AG04450 (cell line): ENCODE data around the gene CALML5. TPM values are rescaled to one million over a fixed set of nuclear protein-coding genes. Genes with fewer than 3 reads are reported as not detected.

Experiments
- CTCF ChIA-PET: fragments of 300-600, 350-600 bp; formaldehyde crosslinking; extraction: SDS; loops from one replicate; lab custom pipeline; 2022; ENCODE audit warnings: antibody characterized with exemption, inconsistent platforms; lab: Charles Lee
- POLR2A ChIA-PET: fragments of 350-600 bp; formaldehyde crosslinking; extraction: SDS; loops from one replicate; lab custom pipeline; 2021; ENCODE audit warnings: antibody characterized with exemption, inconsistent platforms; lab: Yijun Ruan, JAX
- DNase-seq: peaks from one replicate; pipeline ENCODE4 v3.0.0-alpha.2; 2011; ENCODE audit warnings: low read depth, low spot score
- H3K27ac ChIP-seq: one replicate; pipeline ENCODE4 v1.5.1; 2012; ENCODE audit warnings: low read depth, low read length, control low read depth
- H3K27me3 ChIP-seq: one replicate; pipeline ENCODE4 v1.6.0; 2012; ENCODE audit warnings: low read length; ENCODE audit not compliant: control insufficient read depth, insufficient read depth
- H3K4me3 ChIP-seq: 2 replicates; pipeline ENCODE4 v1.5.1; 2011; ENCODE audit warnings: mild to moderate bottlenecking, low read depth, low read length, control low read depth
- H3K9me3 ChIP-seq: 2 replicates; pipeline ENCODE4 v1.5.1; 2012; ENCODE audit warnings: low read length; ENCODE audit not compliant: control insufficient read depth, insufficient read depth
- CTCF ChIP-seq: IDR thresholded peaks from 2 replicates; pipeline ENCODE4 v1.5.1; 2011; ENCODE audit warnings: low read depth, low read length, control low read depth, inconsistent platforms
- polyA plus RNA-seq: library from polyadenylated mRNA; depleted of rRNA; stranded (reverse); fragments of >200 nt; gene quantifications from 2 replicates; pipeline ENCODE4 v1.2.3, GENCODE V29; 2011

Gene CALML5
- polyA plus RNA-seq, 1 experiment = not detected

- Histone ChIP-seq H3K4me3 (no peak overlapping the region), H3K27ac (no peak overlapping the region), H3K27me3 (peaks cover 10% of the 10 kb centered on the region), H3K9me3 (peaks cover 13% of the 10 kb centered on the region; the same call in 1 of the 2 replicates)
- POLR2A ChIA-PET = no interaction called here
- CTCF ChIA-PET = interaction anchor here (0.7 kb wide), 1 partner anchor 79 kb away, joined by 3 read pairs; no protein-coding TSS in a partner anchor
- no peak for TF ChIP-seq CTCF
- DNase-seq = no peak
Observed at GRCh38 chr10:5511885-5512280, 12.5 kb upstream of the CALML5 start.

GRCh38 chr10:5511231-5511884 is 12.0 kb upstream of the CALML5 start:
- ChIA-PET CTCF (interaction anchor here (0.6 kb wide), 1 partner anchor 350 kb away, joined by 5 read pairs; no protein-coding TSS in a partner anchor), POLR2A (no interaction called here)
- H3K4me3 ChIP-seq = no peak overlapping the region
- H3K27ac ChIP-seq = no peak overlapping the region
- H3K27me3 ChIP-seq = peaks cover 13% of the 10 kb centered on the region
- DNase-seq = no peak
- no peak for TF ChIP-seq CTCF
- peaks cover 13% of the 10 kb centered on the region; the same call in 1 of the 2 replicates for H3K9me3 ChIP-seq

- Histone ChIP-seq H3K27me3 (peaks cover 13% of the 10 kb centered on the region), H3K9me3 (peaks cover 13% of the 10 kb centered on the region; the same call in 1 of the 2 replicates), H3K27ac (no peak overlapping the region), H3K4me3 (no peak overlapping the region)
- ChIA-PET CTCF (interaction anchor here (0.6 to 1.0 kb wide), 2 partner anchors 113 to 351 kb away, joined by 4 to 5 read pairs; no protein-coding TSS in a partner anchor), POLR2A (no interaction called here)
- TF ChIP-seq CTCF = no peak
- no peak for DNase-seq
Observed at GRCh38 chr10:5510281-5511072, 11.1 kb upstream of the CALML5 start.

GRCh38 chr10:5509691-5510090 is 10.3 kb upstream of the CALML5 start:
- no peak overlapping the region for H3K4me3 ChIP-seq
- CTCF ChIA-PET = interaction anchor here (1.0 kb wide), 1 partner anchor 113 kb away, joined by 4 read pairs; no protein-coding TSS in a partner anchor
- no peak for TF ChIP-seq CTCF
- peaks cover 13% of the 10 kb centered on the region; the same call in 1 of the 2 replicates for H3K9me3 ChIP-seq
- no peak for DNase-seq
- H3K27ac ChIP-seq = no peak overlapping the region
- POLR2A ChIA-PET = no interaction called here
- peaks cover 10% of the 10 kb centered on the region for H3K27me3 ChIP-seq
